Hematopoietic multipotent progenitor cell treated with erythropoietin and hydrocortisone succinate and interleukin-3 and kit ligand, for 4 days (in vitro differentiated cells): ENCODE measurements around the gene DMRTB1.

Experiments used
- DNase-seq: peaks from one replicate; pipeline ENCODE4 v3.0.0-alpha.2; 2015

The DMRTB1 gene

DNA sequence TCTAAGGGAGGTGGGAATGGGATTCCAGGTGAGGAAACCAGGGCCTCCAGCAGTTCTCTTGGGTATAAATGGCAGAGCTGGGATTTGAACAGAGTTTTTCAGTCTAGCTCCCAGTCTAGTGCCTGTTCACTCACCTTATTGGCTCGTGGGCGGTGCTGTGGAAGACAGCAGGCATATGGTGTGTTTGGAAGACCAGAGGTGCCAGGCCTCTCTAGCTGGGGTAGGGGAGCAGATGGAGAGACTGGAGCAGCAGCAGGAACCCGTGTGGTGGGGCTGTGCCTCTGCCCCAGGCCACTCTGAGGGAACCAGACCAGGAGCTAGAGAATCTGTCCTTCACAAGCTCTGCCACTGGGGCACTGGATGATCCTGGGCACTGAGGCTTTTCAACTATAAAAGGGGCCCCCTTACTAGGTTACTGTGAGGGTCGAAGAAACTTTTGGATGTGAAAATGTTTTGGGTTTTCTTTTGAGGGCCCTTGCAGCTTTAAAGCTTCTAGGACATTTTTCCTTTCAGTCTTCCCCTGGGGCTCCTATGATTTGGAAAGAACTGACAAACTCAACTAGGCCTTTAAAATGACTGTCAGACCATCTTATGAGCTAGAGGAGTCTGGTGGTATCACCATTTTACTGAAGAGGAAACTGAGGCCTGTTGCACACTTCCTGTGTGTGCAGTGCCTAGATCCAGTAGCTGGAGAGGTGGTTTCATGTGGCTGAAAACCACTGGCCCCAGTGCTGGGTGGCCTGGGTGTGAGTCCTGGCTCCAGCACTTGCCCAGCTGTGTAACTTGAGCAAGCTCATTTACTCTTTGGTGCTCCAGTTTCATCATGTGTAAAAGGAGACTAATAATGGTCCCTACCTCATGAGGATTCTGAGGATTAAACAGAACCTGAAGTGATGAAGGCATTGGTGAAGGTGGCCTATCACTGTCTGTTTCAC lies 6.1 kb downstream of the DMRTB1 start:
- DNase-seq = no peak

DNA sequence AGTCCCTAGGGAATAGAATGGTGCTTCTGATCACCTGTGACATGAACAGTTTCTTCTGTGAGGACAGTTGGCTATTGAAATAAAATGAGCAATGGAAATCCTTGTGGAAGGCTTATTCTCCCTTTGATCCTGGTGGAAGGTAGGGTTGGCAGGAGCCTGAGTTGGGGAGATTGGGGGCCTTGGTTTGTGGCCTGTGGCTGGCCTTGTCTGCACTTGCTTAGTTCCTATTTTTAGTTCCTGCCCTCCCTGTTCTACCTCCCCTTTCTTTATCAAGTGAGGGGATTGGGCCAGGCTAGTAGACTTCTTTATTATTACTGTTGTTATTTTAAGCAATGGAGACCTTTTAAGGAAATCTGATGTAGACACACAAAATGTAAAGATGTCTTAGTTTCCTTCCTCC lies 8.2 kb downstream of the DMRTB1 start:
- DNase-seq = peak; percentile 53

GRCh38 chr1:53468374-53468773 lies 9.2 kb downstream of the DMRTB1 start:
- no peak for DNase-seq

- DNase-seq = no peak
Observed at GRCh38 chr1:53469373-53469772, 10.2 kb downstream of the DMRTB1 start.

DNA sequence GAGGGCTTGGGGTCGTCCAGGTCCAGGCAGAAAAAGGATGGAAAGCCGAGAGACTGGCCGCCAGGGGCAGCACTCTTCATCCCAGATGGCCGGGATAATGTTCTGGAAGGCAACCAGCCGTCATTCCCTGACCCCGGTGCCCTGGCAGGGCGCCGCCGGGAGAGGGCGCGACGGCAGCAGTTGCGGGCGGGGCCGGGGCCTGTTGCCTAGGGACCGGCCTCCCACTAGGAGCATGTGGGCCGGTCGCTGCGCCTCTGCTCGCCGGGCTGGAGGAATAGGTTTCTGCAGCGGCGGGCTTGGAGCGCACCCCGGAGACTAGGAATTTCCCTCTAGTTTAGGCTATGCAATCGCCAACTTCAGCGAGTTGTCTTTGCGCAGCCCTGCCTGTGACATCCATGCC lies 11.0 kb downstream of the DMRTB1 start:
- peak; percentile 21 for DNase-seq

GRCh38 chr1:53470584-53470983 lies 11.4 kb downstream of the DMRTB1 start:
- no peak for DNase-seq

GRCh38 chr1:53471000-53471399 lies 11.8 kb downstream of the DMRTB1 start:
- DNase-seq = no peak

- DNase-seq = peak; percentile 26
Observed at GRCh38 chr1:53473463-53473862, 14.3 kb downstream of the DMRTB1 start.

DNA sequence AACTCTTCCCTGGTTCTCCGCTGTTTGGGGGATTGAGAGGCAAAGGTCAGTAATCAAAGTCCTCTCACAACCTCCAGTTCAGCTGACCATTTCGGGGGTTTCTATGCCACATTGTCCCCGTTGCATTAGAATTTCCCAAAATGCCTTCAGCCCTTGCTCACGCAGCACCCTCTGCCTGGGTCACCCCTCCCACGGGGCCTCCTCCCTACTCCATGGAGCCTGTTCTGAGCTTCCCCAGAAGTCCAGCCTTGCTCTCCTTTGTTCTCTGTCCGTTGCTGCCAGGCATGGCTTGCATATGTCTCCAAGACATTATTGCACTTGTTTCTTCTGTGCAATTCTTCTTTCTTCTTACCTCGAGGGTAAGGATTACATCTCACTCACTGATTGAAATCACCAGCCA lies 16.5 kb downstream of the DMRTB1 start:
- DNase-seq = no peak

DNA sequence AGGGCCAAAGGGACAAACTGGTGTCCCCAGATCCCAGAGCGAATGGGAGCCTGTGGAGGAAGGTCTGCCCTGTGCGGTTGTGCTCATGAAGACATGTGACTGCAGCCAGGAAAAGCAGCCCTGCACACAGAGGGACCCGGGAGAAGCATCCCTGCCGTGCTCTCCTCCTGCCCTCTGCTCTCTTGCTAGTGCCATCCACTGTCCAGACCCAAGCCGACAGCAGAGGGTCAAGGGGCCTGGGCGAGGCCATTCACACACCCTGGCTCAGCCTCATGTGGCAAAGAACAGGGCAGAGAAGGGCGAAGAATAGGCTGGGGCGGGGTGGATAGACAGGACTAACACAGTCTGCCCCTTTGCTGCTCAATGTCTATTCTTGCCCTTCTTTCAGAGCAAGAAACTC lies 17.4 kb downstream of the DMRTB1 start:
- no peak for DNase-seq

GRCh38 chr1:53477651-53478501 lies 18.7 kb downstream of the DMRTB1 start:
- no peak for DNase-seq

GRCh38 chr1:53478502-53478818 lies 19.3 kb downstream of the DMRTB1 start:
- no peak for DNase-seq

- no peak for DNase-seq
Observed at GRCh38 chr1:53480678-53481077, 21.5 kb downstream of the DMRTB1 start.

DNA sequence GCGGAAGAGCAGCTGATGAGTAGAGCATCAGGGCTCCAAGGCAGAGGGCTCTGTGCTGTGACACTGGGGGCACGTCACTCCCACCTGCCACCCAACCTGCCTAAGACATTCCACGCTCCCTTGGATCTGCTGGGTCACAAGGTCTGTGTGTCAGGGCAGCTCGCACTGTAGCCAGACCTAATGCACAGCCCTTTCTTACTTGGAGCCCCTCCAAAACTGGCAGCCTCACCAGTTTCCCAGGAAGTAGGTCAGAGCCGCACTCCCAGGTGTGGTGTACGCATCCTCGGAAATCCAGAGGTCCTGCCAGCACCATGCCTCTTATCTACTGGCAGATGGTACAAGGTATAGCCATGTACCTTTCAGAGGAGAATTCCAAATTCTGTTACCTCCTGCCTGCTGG lies 22.3 kb downstream of the DMRTB1 start:
- DNase-seq = no peak

- DNase-seq = no peak
Observed at GRCh38 chr1:53482441-53483153, 23.4 kb downstream of the DMRTB1 start.

DNA sequence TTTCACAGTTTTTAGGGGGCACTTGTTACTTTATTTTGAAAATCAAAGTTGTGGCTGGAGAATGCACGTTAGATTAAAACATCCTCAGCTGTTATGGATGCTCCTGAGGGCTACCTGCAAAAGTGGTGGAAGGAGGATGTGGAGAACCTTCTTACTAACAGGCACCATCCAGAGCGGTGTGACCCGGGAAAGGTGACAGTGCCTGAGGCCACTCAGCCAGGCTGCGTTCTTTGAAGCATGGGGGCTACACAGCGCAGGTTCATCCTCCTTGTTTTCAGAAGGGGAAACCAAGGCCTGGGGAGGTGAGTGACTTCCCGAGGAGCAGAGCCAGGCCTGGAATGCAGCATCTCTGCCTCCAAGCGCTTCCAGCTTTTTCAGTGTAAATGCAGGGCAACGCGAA lies 24.0 kb downstream of the DMRTB1 start:
- no peak for DNase-seq

DNA sequence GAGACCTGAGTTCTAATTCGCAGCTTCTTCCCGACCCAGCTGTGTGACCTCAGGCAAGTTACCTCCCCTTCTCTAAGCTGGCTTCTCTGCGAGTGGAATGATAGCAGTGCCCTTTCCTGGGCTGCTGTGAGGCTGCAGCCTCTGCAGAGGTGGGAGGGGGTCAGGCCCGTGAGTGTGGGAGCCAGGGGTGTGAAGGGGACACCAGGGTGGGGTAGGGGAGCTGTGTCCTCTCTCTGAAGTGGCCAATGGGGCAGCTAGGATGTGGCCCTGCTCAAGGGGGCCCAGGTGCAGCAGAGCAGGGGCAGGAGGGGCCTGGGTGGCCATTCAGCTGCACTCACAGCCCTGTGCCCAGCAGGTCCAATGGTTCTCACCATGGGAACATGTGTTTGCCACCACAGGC lies 24.5 kb downstream of the DMRTB1 start:
- DNase-seq = no peak

DNA sequence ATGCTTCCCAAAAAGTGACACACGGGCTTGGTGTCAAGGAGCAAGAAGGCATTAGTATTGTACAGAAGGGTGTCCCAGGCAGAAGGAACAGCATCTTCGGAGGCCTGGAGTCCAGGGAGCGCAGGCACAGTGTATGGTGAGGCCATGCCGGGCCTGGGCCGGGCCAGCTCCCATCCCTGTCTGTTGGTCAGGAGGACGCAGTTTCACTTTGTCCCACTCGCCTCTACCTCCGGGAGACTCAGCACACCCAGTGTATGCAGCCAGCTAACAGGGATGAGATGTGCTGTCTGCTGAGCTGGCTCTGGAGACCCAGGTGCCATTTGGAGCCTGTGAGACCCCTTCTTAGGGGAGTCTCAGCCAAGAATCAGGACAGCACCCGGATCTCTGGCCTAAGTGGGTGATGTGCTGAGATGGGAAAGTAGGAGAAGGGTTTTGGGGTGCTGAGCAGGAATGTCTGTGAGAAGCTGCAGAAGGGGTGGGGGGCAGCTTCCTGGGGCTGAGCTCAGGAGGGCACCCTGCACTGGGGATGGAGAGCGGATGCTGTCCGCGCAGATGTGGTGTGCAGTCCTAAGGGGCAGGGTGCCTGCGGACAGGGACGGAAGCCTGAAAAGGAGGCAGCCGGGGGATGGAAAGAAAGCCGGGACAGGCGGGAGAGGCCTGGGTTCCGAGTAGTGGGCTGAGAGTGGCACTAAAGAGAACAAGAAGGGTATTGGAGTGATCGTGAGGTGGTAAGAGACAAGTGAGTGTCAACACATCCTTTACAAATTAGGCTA lies 25.7 kb downstream of the DMRTB1 start:
- no peak for DNase-seq

DNA sequence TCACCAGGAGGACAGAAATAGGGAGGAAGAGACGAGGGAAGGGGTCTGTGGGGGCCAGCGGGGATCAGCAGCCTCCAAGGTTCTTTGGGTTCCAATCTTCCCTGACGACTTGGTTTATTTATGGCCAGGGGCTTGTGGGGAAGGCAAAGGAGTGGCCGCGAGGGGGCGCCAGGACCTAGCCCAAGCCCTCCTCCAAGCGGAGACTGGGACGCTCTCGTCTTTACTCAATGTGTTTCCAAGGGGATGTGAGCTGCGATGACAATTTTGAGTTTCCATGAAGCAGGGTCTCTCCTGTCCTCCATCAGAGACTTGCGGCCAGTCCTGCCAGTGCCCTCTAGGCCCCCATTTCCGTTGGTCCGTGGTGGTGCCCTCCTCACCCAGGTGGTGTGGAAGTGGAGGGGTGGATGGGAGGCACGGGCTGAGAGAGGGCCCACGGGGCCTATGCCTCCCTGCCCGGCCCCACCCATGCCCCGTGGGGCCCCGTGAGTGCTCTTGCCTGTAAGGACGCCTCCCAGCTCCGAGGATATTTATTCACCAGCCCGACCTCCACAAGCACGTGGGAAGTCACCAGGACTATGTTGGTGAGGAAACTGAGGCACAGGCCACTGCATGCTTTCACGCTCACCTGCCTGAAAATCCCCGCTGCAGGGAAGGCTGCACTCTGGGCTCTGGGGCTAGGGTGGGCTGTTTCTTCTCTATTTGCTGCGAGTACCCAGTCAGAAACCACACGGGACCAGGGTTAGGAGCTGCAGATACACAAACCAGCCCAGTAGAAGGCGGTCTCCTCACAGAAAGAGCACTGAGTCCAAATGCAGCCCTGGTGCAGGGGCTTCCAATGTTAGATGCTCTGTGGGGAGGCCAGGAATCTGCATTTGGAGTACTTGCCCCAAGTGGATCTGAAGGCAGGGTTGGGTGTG lies 26.5 kb downstream of the DMRTB1 start:
- peak; percentile 89 for DNase-seq

GRCh38 chr1:53486395-53487026 lies 27.3 kb downstream of the DMRTB1 start:
- DNase-seq = no peak

GRCh38 chr1:53490351-53490750 lies 31.2 kb downstream of the DMRTB1 start:
- DNase-seq = no peak
